B cell (primary cell): ENCODE results near the gene RABGAP1L. TPM values are rescaled to one million over a fixed set of nuclear protein-coding genes. Genes with fewer than 3 reads are reported as not detected.

Experiments used
- ATAC-seq: fragments of 200-7000 bp; cut with Tn5 transposase; one replicate; pipeline ENCODE4 v1.10.0; 2021; ENCODE audit warnings: low read depth, mild to moderate bottlenecking, moderate number of reproducible peaks, moderate library complexity
- CTCF ChIA-PET: fragments of 350-600 bp; sonication (Branson Sonifier 250); formaldehyde crosslinking; loops from one replicate; lab custom pipeline; 2021; ENCODE audit warnings: antibody characterized with exemption, inconsistent platforms; lab: Charles Lee
- POLR2A ChIA-PET: fragments of 350-600 bp; sonication (Branson Sonifier 250); formaldehyde crosslinking; loops from one replicate; lab custom pipeline; 2021; ENCODE audit warnings: antibody characterized with exemption; lab: Charles Lee
- DNase-seq: peaks from one replicate; pipeline ENCODE4 v3.0.0; 2013
- H2AFZ ChIP-seq: 2 replicates; pipeline ENCODE4 v1.6.1; 2012; ENCODE audit warnings: mild to moderate bottlenecking, low read depth, low read length; ENCODE audit not compliant: insufficient read depth, poor library complexity, severe bottlenecking
- H3K27ac ChIP-seq, 2 donors: 1 replicate in 1 of 2; 2 replicates in 1 of 2; pipeline ENCODE4 v1.5.1; 2012 to 2013; ENCODE audit warnings: low read length in 2 of 2, mild to moderate bottlenecking in 2 of 2, moderate library complexity in 1 of 2
- H3K27me3 ChIP-seq, 4 experiments: fragments of 200-600 bp in 1 of 4; sonication (generic) in 1 of 4; replicated peaks in 1 of 4; 1 replicate in 2 of 4; 2 replicates in 2 of 4; pipeline versions ENCODE4 v1.6.1 to v1.7.0; 2013 to 2016; ENCODE audit warnings: low read length in 3 of 4, mild to moderate bottlenecking in 2 of 4, mixed read lengths in 1 of 4, moderate library complexity in 1 of 4; ENCODE audit not compliant: insufficient read depth in 4 of 4, control insufficient read depth in 3 of 4; ENCODE audit errors: control extremely low read depth in 1 of 4
- H3K36me3 ChIP-seq, 2 experiments: replicated peaks in 1 of 2; 1 replicate in 1 of 2; 2 replicates in 1 of 2; pipeline versions ENCODE4 v1.6.1 to v1.7.1; 2013; ENCODE audit warnings: low read length in 1 of 2; ENCODE audit not compliant: insufficient read depth in 2 of 2, control insufficient read depth in 1 of 2; ENCODE audit errors: control extremely low read depth in 1 of 2, extremely low read depth in 1 of 2
- H3K4me1 ChIP-seq, 2 donors: fragments of 200-600 bp in 1 of 2; sonication (generic) in 1 of 2; 1 replicate in 1 of 2; 2 replicates in 1 of 2; pipeline versions ENCODE4 v1.5.1 to v1.6.1; 2013 to 2017; ENCODE audit warnings: low read length in 2 of 2; ENCODE audit not compliant: control insufficient read depth in 2 of 2, insufficient read depth in 2 of 2
- H3K4me2 ChIP-seq: replicated peaks from 2 replicates; pipeline ENCODE3; 2012; ENCODE audit warnings: mild to moderate bottlenecking, low read depth, low read length; ENCODE audit not compliant: poor library complexity, severe bottlenecking
- H3K4me3 ChIP-seq, 5 experiments: fragments of 200-600 bp in 1 of 5; sonication (generic) in 1 of 5; 1 replicate in 3 of 5; 2 replicates in 2 of 5; pipeline versions ENCODE4 v1.5.1 to v1.7.0; 2011 to 2016; ENCODE audit warnings: low read length in 4 of 5, mild to moderate bottlenecking in 4 of 5, low read depth in 2 of 5, control low read depth in 1 of 5, moderate library complexity in 1 of 5; ENCODE audit not compliant: insufficient read depth in 1 of 5; ENCODE audit errors: control extremely low read depth in 1 of 5, extremely low read depth in 1 of 5
- H3K79me2 ChIP-seq: fragments of 200-600 bp; sonication (generic); one replicate; pipeline ENCODE4 v1.6.0; 2016; ENCODE audit warnings: low read length; ENCODE audit not compliant: control insufficient read depth, insufficient read depth
- H3K9ac ChIP-seq: fragments of 200-600 bp; sonication (generic); 2 replicates; pipeline ENCODE4 v1.6.1; 2017; ENCODE audit warnings: mild to moderate bottlenecking, low read length, moderate library complexity
- H3K9me3 ChIP-seq, 3 donors: one replicate each; pipeline versions ENCODE4 v1.6.1 to v1.7.1; 2013; ENCODE audit warnings: low read length in 2 of 3; ENCODE audit not compliant: control insufficient read depth in 2 of 3, insufficient read depth in 1 of 3; ENCODE audit errors: control extremely low read depth in 1 of 3
- H4K20me1 ChIP-seq: 2 replicates; pipeline ENCODE4 v1.6.0; 2012; ENCODE audit warnings: mild to moderate bottlenecking, low read length; ENCODE audit not compliant: insufficient read depth, control insufficient read depth, poor library complexity, severe bottlenecking
- H3K27ac Mint-ChIP-seq: one replicate; pipeline ENCODE4 v1.8.0; 2021; ENCODE audit warnings: mixed read lengths
- H3K27me3 Mint-ChIP-seq: one replicate; pipeline ENCODE4 v1.8.0; 2021; ENCODE audit warnings: mixed read lengths
- H3K4me1 Mint-ChIP-seq: one replicate; pipeline ENCODE4 v1.8.0; 2021; ENCODE audit warnings: mixed read lengths
- H3K4me3 Mint-ChIP-seq: one replicate; pipeline ENCODE4 v1.8.0; 2021; ENCODE audit warnings: mixed read lengths
- H3K9me3 Mint-ChIP-seq: one replicate; pipeline ENCODE4 v1.8.0; 2022; ENCODE audit warnings: mixed read lengths; ENCODE audit not compliant: insufficient read depth
- EZH2 ChIP-seq: IDR thresholded peaks from 2 replicates; pipeline ENCODE4 v1.6.1; 2012; ENCODE audit warnings: borderline replicate concordance, low read depth, mild to moderate bottlenecking, moderate library complexity, low read length; ENCODE audit not compliant: insufficient read depth, poor library complexity, severe bottlenecking
- WGBS: methylation state at CpG from one replicate; pipeline ENCODE4 v1.1.5; 2013; ENCODE audit warnings: missing lambda C conversion rate; ENCODE audit not compliant: insufficient coverage; 5-methylcytosine and 5-hydroxymethylcytosine counted together
- intact Hi-C: fragments of 100-400 bp; cut with micrococcal nuclease; formaldehyde crosslinking; loops from one replicate; pipeline ENCODE4 v1.10.0; 2022
- polyA plus RNA-seq: library from polyadenylated mRNA; depleted of rRNA; stranded (reverse); fragments of >200 nt; gene quantifications from 2 replicates; pipeline ENCODE4 v1.2.3, GENCODE V29; 2012
- total RNA-seq, 2 donors: library from RNA; stranded (reverse); fragments of 120-200 nt in 1 of 2; gene quantifications; 1 replicate in 1 of 2; 2 replicates in 1 of 2; pipeline versions ENCODE4 v1.2.3 to v1.2.4, GENCODE V29; 2013 to 2022
- TF ChIP-seq, protein P1 (sequence below): fragments of 200-600 bp; IDR thresholded peaks from one replicate; pipeline ENCODE4 v1.8.0; 2022; ENCODE audit warnings: antibody characterized with exemption, mild to moderate bottlenecking

The RABGAP1L gene
- total and polyA plus RNA-seq, 2 donors (not counting 1 experiment from before 2014, with no cell fraction given) = 34.9 to 159 TPM

DNA sequence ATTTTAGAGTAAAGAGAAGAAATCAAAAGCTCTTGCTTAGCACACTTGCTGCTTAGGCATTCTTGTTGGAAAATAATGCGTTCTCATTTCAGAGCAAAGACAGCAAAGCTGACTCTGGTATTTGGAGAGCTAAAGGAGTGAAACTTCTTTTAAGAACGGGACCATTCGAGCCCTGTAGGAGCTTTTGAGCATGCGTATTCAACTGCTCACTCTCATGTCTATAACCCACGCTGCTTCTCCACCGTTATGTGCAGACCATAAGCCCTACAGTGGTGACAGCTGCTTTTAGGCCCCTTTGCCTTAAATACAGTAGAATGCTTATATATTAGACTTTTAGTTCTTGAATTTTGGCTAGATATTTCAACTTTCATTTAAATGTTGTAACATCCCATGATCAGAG lies 626.2 kb downstream of the RABGAP1L start:
- 100% methylated on average over 1 of the region's 6 CpGs for WGBS

DNA sequence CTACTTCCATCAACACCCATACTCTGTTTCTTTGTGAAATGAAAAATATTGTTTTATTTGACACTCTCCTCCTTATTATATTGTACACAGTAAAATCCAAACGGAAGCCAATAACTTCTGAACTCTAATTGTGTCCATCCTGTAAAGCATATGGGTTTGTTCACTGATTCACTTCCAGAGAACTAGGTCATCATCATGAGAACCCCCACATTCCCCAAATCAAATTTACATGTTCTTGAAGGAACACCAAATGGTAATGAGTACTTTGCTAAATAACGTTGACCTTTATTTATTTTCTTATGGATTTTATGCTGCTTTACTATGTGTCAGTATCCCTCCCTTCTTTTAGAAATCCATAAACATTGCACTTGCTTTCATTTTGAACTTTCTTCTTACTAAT lies 627.0 kb downstream of the RABGAP1L start:
- H3K4me2 ChIP-seq = no peak overlapping the region
- TF ChIP-seq, protein P1, sequence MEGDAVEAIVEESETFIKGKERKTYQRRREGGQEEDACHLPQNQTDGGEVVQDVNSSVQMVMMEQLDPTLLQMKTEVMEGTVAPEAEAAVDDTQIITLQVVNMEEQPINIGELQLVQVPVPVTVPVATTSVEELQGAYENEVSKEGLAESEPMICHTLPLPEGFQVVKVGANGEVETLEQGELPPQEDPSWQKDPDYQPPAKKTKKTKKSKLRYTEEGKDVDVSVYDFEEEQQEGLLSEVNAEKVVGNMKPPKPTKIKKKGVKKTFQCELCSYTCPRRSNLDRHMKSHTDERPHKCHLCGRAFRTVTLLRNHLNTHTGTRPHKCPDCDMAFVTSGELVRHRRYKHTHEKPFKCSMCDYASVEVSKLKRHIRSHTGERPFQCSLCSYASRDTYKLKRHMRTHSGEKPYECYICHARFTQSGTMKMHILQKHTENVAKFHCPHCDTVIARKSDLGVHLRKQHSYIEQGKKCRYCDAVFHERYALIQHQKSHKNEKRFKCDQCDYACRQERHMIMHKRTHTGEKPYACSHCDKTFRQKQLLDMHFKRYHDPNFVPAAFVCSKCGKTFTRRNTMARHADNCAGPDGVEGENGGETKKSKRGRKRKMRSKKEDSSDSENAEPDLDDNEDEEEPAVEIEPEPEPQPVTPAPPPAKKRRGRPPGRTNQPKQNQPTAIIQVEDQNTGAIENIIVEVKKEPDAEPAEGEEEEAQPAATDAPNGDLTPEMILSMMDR = no peak
- TF ChIP-seq EZH2 = no peak

More for the DNA sequence above, 626.2 kb downstream of the RABGAP1L start:
- H3K4me3 Mint-ChIP-seq = no peak overlapping the region
- POLR2A ChIA-PET = no interaction called here
- no peaks in the 10 kb centered on the region for H3K4me1 ChIP-seq
- no peak overlapping the region for H3K4me2 ChIP-seq
- intact Hi-C loops = no loop called here
- H4K20me1 ChIP-seq = peaks cover 5% of the 10 kb centered on the region
- no peaks in the 10 kb centered on the region for H3K36me3 ChIP-seq
- no peak overlapping the region for H3K27ac ChIP-seq
- H3K27me3 Mint-ChIP-seq = no peaks in the 10 kb centered on the region
- H3K27ac Mint-ChIP-seq = no peak overlapping the region
- H3K4me1 Mint-ChIP-seq = peaks cover 11% of the 10 kb centered on the region
- no peak for DNase-seq
- CTCF ChIA-PET = interaction anchor here (0.9 kb wide), 1 partner anchor 14 kb away, joined by 4 read pairs; no protein-coding TSS in a partner anchor
- H3K9me3 Mint-ChIP-seq = no peaks in the 10 kb centered on the region
- no peaks in the 10 kb centered on the region for H3K27me3 ChIP-seq
- H2AFZ ChIP-seq = no peak overlapping the region
- TF ChIP-seq EZH2 = no peak
- TF ChIP-seq, protein P1 = no peak
- no peaks in the 10 kb centered on the region for H3K9me3 ChIP-seq
- no peak for ATAC-seq
- no peak overlapping the region for H3K9ac ChIP-seq
- H3K4me3 ChIP-seq = no peak overlapping the region
- no peaks in the 10 kb centered on the region for H3K79me2 ChIP-seq

More for the DNA sequence above, 627.0 kb downstream of the RABGAP1L start:
- Histone ChIP-seq H3K4me3 (no peak overlapping the region), H4K20me1 (peaks cover 5% of the 10 kb centered on the region), H3K9ac (no peak overlapping the region), H3K79me2 (no peaks in the 10 kb centered on the region), H3K4me1 (no peaks in the 10 kb centered on the region), H3K36me3 (no peaks in the 10 kb centered on the region), H3K27me3 (no peaks in the 10 kb centered on the region), H3K27ac (no peak overlapping the region), H2AFZ (no peak overlapping the region), H3K9me3 (no peaks in the 10 kb centered on the region)
- Mint-ChIP-seq H3K9me3 (no peaks in the 10 kb centered on the region), H3K27ac (no peak overlapping the region), H3K27me3 (no peaks in the 10 kb centered on the region), H3K4me3 (no peak overlapping the region), H3K4me1 (peaks cover 11% of the 10 kb centered on the region)
- intact Hi-C loops = no loop called here
- no peak for DNase-seq
- ChIA-PET CTCF (no interaction called here), POLR2A (no interaction called here)
- ATAC-seq = no peak
- no CpG with 5 or more reads among the region's 2 CpGs for WGBS
